Gastrocnemius medialis (tissue), 4 donors: Measurements from ENCODE around the gene RIGI. TPM values are rescaled to one million over a fixed set of nuclear protein-coding genes. Genes with fewer than 3 reads are reported as not detected.

Source experiments
- ATAC-seq, 2 donors: fragments of 150-250 bp; one replicate each; pipeline ENCODE4 v1.9.1; 2016
- DNase-seq, 2 donors: peaks; one replicate each; pipeline ENCODE4 v3.0.0-alpha.2; 2019
- H3K27ac ChIP-seq, 4 donors: fragments of 200-600 bp; sonication (generic); 1 replicate in 1 of 4; 2 replicates in 3 of 4; pipeline ENCODE4 v1.5.1; 2016 to 2018; ENCODE audit warnings: mild to moderate bottlenecking in 2 of 4, moderate library complexity in 1 of 4
- H3K27me3 ChIP-seq, 3 donors: fragments of 200-600 bp; sonication (generic) in 2 of 3; 1 replicate in 1 of 3; 2 replicates in 2 of 3; pipeline versions ENCODE4 v1.5.1 to v1.6.0; 2016 to 2019; ENCODE audit warnings: mild to moderate bottlenecking in 1 of 3, moderate library complexity in 1 of 3
- H3K36me3 ChIP-seq, 2 donors: fragments of 200-600 bp; sonication (generic) in 1 of 2; one replicate each; pipeline ENCODE4 v1.5.1; 2017 to 2018
- H3K4me1 ChIP-seq, 2 donors: fragments of 200-600 bp; sonication (generic) in 1 of 2; one replicate each; pipeline ENCODE4 v1.5.1; 2016 to 2017; ENCODE audit warnings: mild to moderate bottlenecking in 2 of 2
- H3K4me3 ChIP-seq, 4 donors: fragments of 200-600 bp; sonication (generic) in 3 of 4; 1 replicate in 1 of 4; 2 replicates in 3 of 4; pipeline ENCODE4 v1.5.1; 2016 to 2019; ENCODE audit warnings: mild to moderate bottlenecking in 2 of 4
- H3K9me3 ChIP-seq, 3 donors: fragments of 200-600 bp; sonication (generic) in 2 of 3; 1 replicate in 1 of 3; 2 replicates in 2 of 3; pipeline ENCODE4 v1.5.1; 2016 to 2019
- CTCF ChIP-seq, 5 experiments: fragments of 450-650 bp in 3 of 5; fragments of 200-600 bp in 2 of 5; sonication (generic) in 2 of 5; IDR thresholded peaks in 4 of 5; conservative IDR thresholded peaks in 1 of 5; 1 replicate in 4 of 5; 2 replicates in 1 of 5; pipeline ENCODE4 v1.5.1; 2016 to 2019; ENCODE audit warnings: antibody characterized with exemption in 5 of 5, mild to moderate bottlenecking in 3 of 5, moderate library complexity in 3 of 5
- POLR2A ChIP-seq, 2 donors: fragments of 450-650 bp; IDR thresholded peaks; one replicate each; pipeline ENCODE4 v1.6.1; 2017; ENCODE audit warnings: antibody characterized with exemption in 2 of 2, mild to moderate bottlenecking in 2 of 2, moderate library complexity in 2 of 2
- in situ Hi-C, 4 donors: fragments of 200-750 bp; cut with MboI; loops; one replicate each; pipeline versions ENCODE4 v1.15.0 to v1.8.0; 2017; ENCODE audit warnings: low sequenced_read_pairs in 4 of 4
- intact Hi-C: fragments of 100-400 bp; cut with DNase I; formaldehyde crosslinking; loops from one replicate; pipeline ENCODE4 v1.15.1; 2023; ENCODE audit warnings: low total_unique reads
- total RNA-seq, 4 donors: library from RNA; depleted of rRNA; stranded (reverse); fragments of >200 nt; gene quantifications; one replicate each; pipeline versions ENCODE4 v1.1.0 to v1.2.3, GENCODE V29; 2016

Gene RIGI
- total RNA-seq, 4 donors from 2014 or later, result 1.6 to 3.3 (median 2.8) TPM

- Histone ChIP-seq H3K9me3 (no peaks in the 10 kb centered on the region), H3K27ac (peak overlapping the region; percentile 86 to 95 (median 87)), H3K4me3 (peak overlapping the region; percentile 75 to 96 (median 86)), H3K4me1 (peaks cover 13 to 16% of the 10 kb centered on the region in 2 donors), H3K27me3 (no peaks in the 10 kb centered on the region), H3K36me3 (no peaks in the 10 kb centered on the region)
- in situ Hi-C loops (loop anchor here in 1 of 4 donors (5.0 kb wide), 1 partner anchor 430 kb away; the partner anchor contains the start of gene APTX), intact Hi-C loops (loop anchor here (2.0 kb wide), 2 partner anchors 45 to 193 kb away; partner anchors contain the start of gene RIGI)
- TF ChIP-seq POLR2A (IDR thresholded peaks at IDR 0.05), result no peak
- peak; percentile 33 to 60 (median 53) for TF ChIP-seq CTCF (IDR thresholded peaks at IDR 0.05 in 4 of 5, conservative IDR thresholded peaks at IDR 0.05 in 1 of 5)
- ATAC-seq, result peak; percentile 79 to 82
- peak; percentile 23 to 48 for DNase-seq
Observed at GRCh38 chr9:32571969-32572899, 46.2 kb upstream of the RIGI start.

GRCh38 chr9:32570262-32570661, 44.3 kb upstream of the RIGI start:
- intact Hi-C loops (no loop called here), in situ Hi-C loops (loop anchor here in 1 of 4 donors (5.0 kb wide), 1 partner anchor 432 kb away; the partner anchor contains the start of gene APTX)
- no peak for TF ChIP-seq POLR2A (IDR thresholded peaks at IDR 0.05)

GRCh38 chr9:32566770-32567169, 40.8 kb upstream of the RIGI start:
- no peaks in the 10 kb centered on the region for H3K9me3 ChIP-seq
- H3K27ac ChIP-seq, result no peak overlapping the region
- ATAC-seq (no peak), DNase-seq (no peak)
- in situ Hi-C loops, result loop anchor here in 1 of 4 donors (10.0 kb wide), 1 partner anchor 62 kb away; no protein-coding TSS in a partner anchor
- H3K4me1 ChIP-seq, result peaks cover 11 to 13% of the 10 kb centered on the region in 2 donors
- H3K4me3 ChIP-seq, result no peak overlapping the region
- peaks cover 0 to 29% of the 10 kb centered on the region in 2 donors for H3K36me3 ChIP-seq
- no peaks in the 10 kb centered on the region for H3K27me3 ChIP-seq
- intact Hi-C loops, result no loop called here
- TF ChIP-seq CTCF (IDR thresholded peaks at IDR 0.05 in 4 of 5, conservative IDR thresholded peaks at IDR 0.05 in 1 of 5), result no peak
- TF ChIP-seq POLR2A (IDR thresholded peaks at IDR 0.05), result no peak

More at GRCh38 chr9:32570262-32570661, 44.3 kb upstream of the RIGI start:
- peaks cover 0 to 16% of the 10 kb centered on the region in 2 donors for H3K36me3 ChIP-seq
- no peak for DNase-seq
- peak overlapping the region in 1 of 4 donors; percentile 11 for H3K27ac ChIP-seq
- no peaks in the 10 kb centered on the region for H3K27me3 ChIP-seq
- no peak for ATAC-seq
- peaks cover 13 to 16% of the 10 kb centered on the region in 2 donors for H3K4me1 ChIP-seq
- H3K4me3 ChIP-seq, result no peak overlapping the region
- H3K9me3 ChIP-seq, result no peaks in the 10 kb centered on the region

GRCh38 chr9:32565967-32566366, 40.0 kb upstream of the RIGI start:
- Histone ChIP-seq H3K4me1 (peaks cover 3 to 5% of the 10 kb centered on the region in 2 donors), H3K9me3 (no peaks in the 10 kb centered on the region), H3K27ac (no peak overlapping the region), H3K4me3 (no peak overlapping the region), H3K27me3 (no peaks in the 10 kb centered on the region), H3K36me3 (peaks cover 0 to 29% of the 10 kb centered on the region in 2 donors)
- ATAC-seq (no peak), DNase-seq (no peak)
- intact Hi-C loops (no loop called here), in situ Hi-C loops (loop anchor here in 1 of 4 donors (10.0 kb wide), 1 partner anchor 61 kb away; no protein-coding TSS in a partner anchor)
- TF ChIP-seq POLR2A (IDR thresholded peaks at IDR 0.05), result no peak
- no peak for TF ChIP-seq CTCF (IDR thresholded peaks at IDR 0.05 in 4 of 5, conservative IDR thresholded peaks at IDR 0.05 in 1 of 5)

GRCh38 chr9:32558408-32558934, 32.5 kb upstream of the RIGI start:
- TF ChIP-seq POLR2A (IDR thresholded peaks at IDR 0.05) (no peak), CTCF (IDR thresholded peaks at IDR 0.05 in 4 of 5, conservative IDR thresholded peaks at IDR 0.05 in 1 of 5) (no peak)
- Histone ChIP-seq H3K27me3 (no peaks in the 10 kb centered on the region), H3K27ac (peak overlapping the region in 1 of 4 donors; percentile 10), H3K4me1 (peaks cover 0 to 5% of the 10 kb centered on the region in 2 donors), H3K9me3 (no peaks in the 10 kb centered on the region), H3K36me3 (no peaks in the 10 kb centered on the region), H3K4me3 (no peak overlapping the region)
- DNase-seq (no peak), ATAC-seq (no peak)
- in situ Hi-C loops, result no loop called here
- intact Hi-C loops, result no loop called here
